SK-N-SH (cell line): Measurements from ENCODE around the gene ASPSCR1. TPM values are rescaled to one million over a fixed set of nuclear protein-coding genes. Genes with fewer than 3 reads are reported as not detected.

ENCODE experiments used
- CTCF ChIA-PET: fragments of 300-600, 350-600 bp; formaldehyde crosslinking; extraction: SDS; loops from one replicate; lab custom pipeline; 2021; lab: Yijun Ruan, JAX
- POLR2A ChIA-PET: fragments of 350-600 bp; sonication (Branson Sonifier 250); formaldehyde crosslinking; extraction: SDS; loops from one replicate; lab custom pipeline; 2020; ENCODE audit warnings: antibody characterized with exemption, inconsistent platforms; lab: Yijun Ruan, JAX
- DNase-seq: peaks from one replicate; pipeline ENCODE4 v3.0.0; 2012
- H2AFZ ChIP-seq: fragments of 200-600 bp; sonication (generic); 2 replicates; pipeline ENCODE4 v1.8.1; 2016; ENCODE audit warnings: antibody characterized with exemption, mild to moderate bottlenecking, low read depth
- H3F3A ChIP-seq: fragments of 200-600 bp; sonication (generic); replicated peaks from 2 replicates; pipeline ENCODE3; 2016; ENCODE audit warnings: antibody characterized with exemption, mild to moderate bottlenecking; ENCODE audit not compliant: insufficient read depth
- H3K27ac ChIP-seq, 2 experiments: fragments of 200-500 bp in 1 of 2; fragments of 200-600 bp in 1 of 2; sonication (Bioruptor generic) in 1 of 2; sonication (generic), shearing (Covaris generic) in 1 of 2; 2 replicates each; pipeline versions ENCODE4 v1.5.1 to v1.6.1; 2014 to 2016; ENCODE audit warnings: low read depth in 2 of 2, inconsistent platforms in 1 of 2, low read length in 1 of 2, mild to moderate bottlenecking in 1 of 2, mixed read lengths in 1 of 2
- H3K27me3 ChIP-seq: fragments of 200-600 bp; sonication (generic), shearing (Covaris generic); 2 replicates; pipeline ENCODE4 v1.6.1; 2016; ENCODE audit warnings: mixed run types; ENCODE audit not compliant: insufficient read depth
- H3K36me3 ChIP-seq, 2 experiments: fragments of 200-500 bp in 1 of 2; fragments of 200-600 bp in 1 of 2; sonication (Bioruptor generic) in 1 of 2; sonication (generic) in 1 of 2; replicated peaks in 1 of 2; 2 replicates each; pipeline versions ENCODE3 to v1.5.1; 2014 to 2016; ENCODE audit warnings: low read length in 1 of 2, mild to moderate bottlenecking in 1 of 2; ENCODE audit not compliant: insufficient read depth in 2 of 2, control insufficient read depth in 1 of 2
- H3K4me1 ChIP-seq, 2 experiments: fragments of 200-500 bp in 1 of 2; fragments of 200-600 bp in 1 of 2; sonication (Bioruptor generic) in 1 of 2; sonication (generic), shearing (Covaris generic) in 1 of 2; 2 replicates each; pipeline versions ENCODE4 v1.5.1 to v1.6.1; 2014 to 2016; ENCODE audit warnings: low read depth in 1 of 2, low read length in 1 of 2, mixed run types in 1 of 2; ENCODE audit not compliant: insufficient read depth in 2 of 2, control insufficient read depth in 1 of 2
- H3K4me2 ChIP-seq: fragments of 200-600 bp; sonication (generic), shearing (Covaris generic); 2 replicates; pipeline ENCODE4 v1.6.1; 2017; ENCODE audit warnings: mixed run types
- H3K4me3 ChIP-seq, 2 experiments: fragments of 200-500 bp in 1 of 2; fragments of 200-600 bp in 1 of 2; sonication (Bioruptor generic) in 1 of 2; sonication (generic), shearing (Covaris generic) in 1 of 2; 2 replicates each; pipeline versions ENCODE4 v1.5.1 to v1.8.1; 2014 to 2016; ENCODE audit warnings: low read depth in 2 of 2, inconsistent platforms in 1 of 2, low read length in 1 of 2, mild to moderate bottlenecking in 1 of 2, mixed read lengths in 1 of 2, moderate library complexity in 1 of 2
- H3K79me2 ChIP-seq: fragments of 200-600 bp; sonication (generic); 2 replicates; pipeline ENCODE4 v1.8.1; 2017; ENCODE audit warnings: mild to moderate bottlenecking; ENCODE audit not compliant: insufficient read depth
- H3K9ac ChIP-seq: fragments of 200-600 bp; sonication (generic); 2 replicates; pipeline ENCODE4 v1.6.1; 2017; ENCODE audit warnings: mixed run types
- H3K9me2 ChIP-seq: fragments of 200-600 bp; sonication (generic); 2 replicates; pipeline ENCODE4 v1.6.1; 2017; ENCODE audit warnings: mixed run types
- H3K9me3 ChIP-seq: fragments of 200-600 bp; sonication (generic); 2 replicates; pipeline ENCODE4 v1.6.1; 2017; ENCODE audit warnings: mixed run types, mild to moderate bottlenecking, moderate library complexity
- H4K20me1 ChIP-seq: fragments of 200-600 bp; sonication (generic); 2 replicates; pipeline ENCODE4 v1.6.1; 2017; ENCODE audit warnings: mild to moderate bottlenecking, mixed run types; ENCODE audit not compliant: insufficient read depth
- CHD2 ChIP-seq: fragments of 150-350 bp; IDR thresholded peaks from 2 replicates; pipeline ENCODE4 v1.6.1; 2018; ENCODE audit warnings: low read length; ENCODE audit not compliant: partially characterized antibody
- ELF1 ChIP-seq: IDR thresholded peaks from 2 replicates; pipeline ENCODE4 v1.4.0; 2012
- EP300 ChIP-seq, 2 experiments: IDR thresholded peaks; 2 replicates each; pipeline versions ENCODE4 v1.4.0 to v1.6.1; 2012; ENCODE audit warnings: borderline replicate concordance in 1 of 2, low read depth in 1 of 2, low read length in 1 of 2
- EZH2phosphoT487 ChIP-seq: fragments of 200-600 bp; sonication (generic); IDR thresholded peaks from 2 replicates; pipeline ENCODE4 v1.6.1; 2017; ENCODE audit warnings: low read depth, mixed run types, mild to moderate bottlenecking, antibody characterized with exemption, moderate library complexity, borderline replicate concordance
- GABPA ChIP-seq: IDR thresholded peaks from 2 replicates; pipeline ENCODE4 v1.4.0; 2012; ENCODE audit warnings: low read depth, mild to moderate bottlenecking
- MEF2A ChIP-seq: IDR thresholded peaks from 2 replicates; pipeline ENCODE4 v1.4.0; 2012; ENCODE audit warnings: low read depth, borderline replicate concordance
- MXI1 ChIP-seq: IDR thresholded peaks from 2 replicates; pipeline ENCODE4 v1.6.1; 2012; ENCODE audit warnings: mild to moderate bottlenecking, low read depth, low read length, improper control_type of control experiment
- POLR2AphosphoS5 ChIP-seq: IDR thresholded peaks from 2 replicates; pipeline ENCODE4 v1.6.1; 2012; ENCODE audit warnings: low read depth, low read length
- RFX5 ChIP-seq: IDR thresholded peaks from 2 replicates; pipeline ENCODE4 v1.6.1; 2012; ENCODE audit warnings: mild to moderate bottlenecking, improper control_type of control experiment, low read length
- SIN3A ChIP-seq: IDR thresholded peaks from 2 replicates; pipeline ENCODE4 v1.6.1; 2012; ENCODE audit warnings: low read depth, mild to moderate bottlenecking, low read length, moderate library complexity, borderline replicate concordance
- TAF1 ChIP-seq: IDR thresholded peaks from 2 replicates; pipeline ENCODE4 v1.6.1; 2012; ENCODE audit warnings: low read depth, mild to moderate bottlenecking, low read length, moderate library complexity, borderline replicate concordance
- TCF12 ChIP-seq: IDR thresholded peaks from 2 replicates; pipeline ENCODE4 v1.4.0; 2012
- TEAD4 ChIP-seq: IDR thresholded peaks from 2 replicates; pipeline ENCODE4 v1.4.0; 2012; ENCODE audit warnings: mild to moderate bottlenecking, borderline replicate concordance; ENCODE audit not compliant: insufficient read depth
- WGBS: methylation state at CpG from one replicate; pipeline ENCODE4 v1.1.6; 2017; ENCODE audit warnings: low lambda C conversion rate; 5-methylcytosine and 5-hydroxymethylcytosine counted together
- polyA plus RNA-seq, 3 experiments: library from polyadenylated mRNA; depleted of rRNA; stranded (reverse); fragments of >200 nt; gene quantifications; 2 replicates each; pipeline ENCODE4 v1.2.3, GENCODE V29; 2012
- TF ChIP-seq, protein P1 (sequence below): IDR thresholded peaks from 2 replicates; pipeline ENCODE4 v1.4.0; 2012; ENCODE audit warnings: low read depth, borderline replicate concordance
- TF ChIP-seq, protein P2 (sequence below): fragments of 150-350 bp; IDR thresholded peaks from 2 replicates; pipeline ENCODE4 v1.6.1; 2016; ENCODE audit warnings: mild to moderate bottlenecking, low read depth, low read length
- TF ChIP-seq, protein P3 (sequence below): IDR thresholded peaks from 2 replicates; pipeline ENCODE4; 2012
- TF ChIP-seq, protein P4 (sequence below): IDR thresholded peaks from 2 replicates; pipeline ENCODE4 v1.4.0; 2012; ENCODE audit warnings: low read depth

Gene ASPSCR1
- polyA plus RNA-seq, 1 of the 3 experiments (the other 2 are of a cell fraction) = 36.2 TPM

DNA sequence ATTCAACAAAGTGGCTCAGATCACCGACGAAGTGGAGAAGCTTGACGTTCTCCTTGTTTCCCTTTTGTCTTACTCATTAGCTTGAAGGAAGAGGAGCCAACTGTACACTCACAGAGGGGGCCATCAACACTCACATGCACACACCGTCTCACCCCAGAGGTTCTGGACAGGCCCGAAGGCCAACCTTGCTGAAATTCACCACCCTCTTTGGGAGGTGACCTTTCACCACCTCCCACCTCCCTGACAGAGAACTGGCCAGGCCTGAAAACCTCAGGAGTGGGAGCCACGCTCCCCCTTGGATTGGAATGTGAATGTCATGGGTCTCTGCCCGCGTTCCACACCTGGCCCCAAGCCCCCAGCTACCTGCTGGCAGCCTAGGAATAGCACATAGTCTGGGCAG is 58.1 kb downstream of the ASPSCR1 start:
- 94% methylated on average over 8 of the region's 8 CpGs for WGBS
- no peak overlapping the region for H3K27ac ChIP-seq
- no peaks in the 10 kb centered on the region for H3K79me2 ChIP-seq
- POLR2A ChIA-PET = interaction anchor here (1.7 kb wide), 1 partner anchor 12 kb away, joined by 4 read pairs; the partner anchor contains the start of genes CENPX and LRRC45
- H3F3A ChIP-seq = peaks cover 19% of the 10 kb centered on the region
- no peak overlapping the region for H3K4me2 ChIP-seq
- CTCF ChIA-PET = interaction anchor here (1.3 to 35.7 kb wide), 9 partner anchors 12 to 200 kb away, joined by 3 to 1216 read pairs (median 27); partner anchors contain the start of genes CENPX, DUS1L, GPS1 and LRRC45
- H3K27me3 ChIP-seq = no peaks in the 10 kb centered on the region
- DNase-seq = no peak
- no peak overlapping the region for H3K4me3 ChIP-seq
- H4K20me1 ChIP-seq = no peaks in the 10 kb centered on the region
- no peak overlapping the region for H3K9ac ChIP-seq
- TF ChIP-seq MXI1 (no peak), EZH2phosphoT487 (no peak), MEF2A (no peak), CHD2 (no peak), GABPA (no peak)
- TF ChIP-seq, protein P1, sequence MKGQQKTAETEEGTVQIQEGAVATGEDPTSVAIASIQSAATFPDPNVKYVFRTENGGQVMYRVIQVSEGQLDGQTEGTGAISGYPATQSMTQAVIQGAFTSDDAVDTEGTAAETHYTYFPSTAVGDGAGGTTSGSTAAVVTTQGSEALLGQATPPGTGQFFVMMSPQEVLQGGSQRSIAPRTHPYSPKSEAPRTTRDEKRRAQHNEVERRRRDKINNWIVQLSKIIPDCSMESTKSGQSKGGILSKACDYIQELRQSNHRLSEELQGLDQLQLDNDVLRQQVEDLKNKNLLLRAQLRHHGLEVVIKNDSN = no peak
- TF ChIP-seq, protein P2, sequence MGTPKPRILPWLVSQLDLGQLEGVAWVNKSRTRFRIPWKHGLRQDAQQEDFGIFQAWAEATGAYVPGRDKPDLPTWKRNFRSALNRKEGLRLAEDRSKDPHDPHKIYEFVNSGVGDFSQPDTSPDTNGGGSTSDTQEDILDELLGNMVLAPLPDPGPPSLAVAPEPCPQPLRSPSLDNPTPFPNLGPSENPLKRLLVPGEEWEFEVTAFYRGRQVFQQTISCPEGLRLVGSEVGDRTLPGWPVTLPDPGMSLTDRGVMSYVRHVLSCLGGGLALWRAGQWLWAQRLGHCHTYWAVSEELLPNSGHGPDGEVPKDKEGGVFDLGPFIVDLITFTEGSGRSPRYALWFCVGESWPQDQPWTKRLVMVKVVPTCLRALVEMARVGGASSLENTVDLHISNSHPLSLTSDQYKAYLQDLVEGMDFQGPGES = no peak
- H3K9me3 ChIP-seq = no peaks in the 10 kb centered on the region
- no peaks in the 10 kb centered on the region for H3K9me2 ChIP-seq
- no peak overlapping the region for H2AFZ ChIP-seq
- H3K36me3 ChIP-seq = peaks cover 5 to 8% of the 10 kb centered on the region in 2 experiments
- peaks cover 7 to 30% of the 10 kb centered on the region in 2 experiments for H3K4me1 ChIP-seq

DNA sequence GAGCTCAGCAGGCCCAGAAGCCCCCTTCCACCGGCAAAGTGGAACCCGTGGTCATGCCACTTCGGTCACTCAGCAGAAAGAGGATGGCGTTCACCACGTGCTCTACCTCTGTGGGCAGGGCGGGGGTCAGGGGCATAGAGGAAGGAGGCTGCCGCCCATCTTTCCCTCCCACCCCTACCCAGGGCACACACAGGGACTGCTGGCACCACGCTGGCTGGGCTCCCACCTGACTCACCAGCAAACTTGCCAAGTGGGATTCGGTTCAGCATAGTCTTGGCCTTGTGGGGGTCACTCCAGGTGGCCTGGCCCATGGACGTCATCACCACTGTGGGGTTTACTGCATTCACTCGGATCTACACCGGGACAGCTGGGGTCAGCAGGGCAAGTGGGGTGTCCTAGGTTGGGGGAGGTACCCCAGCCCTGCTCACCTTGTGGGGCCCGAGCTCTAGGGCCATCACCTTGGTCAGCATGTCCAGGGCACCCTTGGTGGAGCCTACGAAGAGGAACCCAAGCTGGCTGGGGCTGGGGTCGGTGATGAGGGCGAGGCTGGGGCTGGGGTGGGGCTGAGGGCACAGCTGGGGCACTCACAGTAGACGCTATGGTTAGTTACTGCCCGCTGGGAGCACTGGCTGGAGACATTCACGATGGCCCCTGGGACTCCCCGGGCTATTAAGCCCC is 58.7 kb downstream of the ASPSCR1 start:
- H2AFZ ChIP-seq = no peak overlapping the region
- peaks cover 14% of the 10 kb centered on the region for H3F3A ChIP-seq
- TF ChIP-seq, protein P2 = no peak
- TF ChIP-seq EZH2phosphoT487 (no peak), SIN3A (no peak), MEF2A (no peak), TAF1 (no peak), RFX5 (no peak), POLR2AphosphoS5 (no peak), TCF12 (no peak), ELF1 (no peak), EP300 (IDR thresholded peaks at IDR 0.05; ENCODE audit: borderline replicate concordance in 1 of 2, low read depth in 1 of 2, low read length in 1 of 2) (no peak), TEAD4 (no peak)
- TF ChIP-seq, protein P3, sequence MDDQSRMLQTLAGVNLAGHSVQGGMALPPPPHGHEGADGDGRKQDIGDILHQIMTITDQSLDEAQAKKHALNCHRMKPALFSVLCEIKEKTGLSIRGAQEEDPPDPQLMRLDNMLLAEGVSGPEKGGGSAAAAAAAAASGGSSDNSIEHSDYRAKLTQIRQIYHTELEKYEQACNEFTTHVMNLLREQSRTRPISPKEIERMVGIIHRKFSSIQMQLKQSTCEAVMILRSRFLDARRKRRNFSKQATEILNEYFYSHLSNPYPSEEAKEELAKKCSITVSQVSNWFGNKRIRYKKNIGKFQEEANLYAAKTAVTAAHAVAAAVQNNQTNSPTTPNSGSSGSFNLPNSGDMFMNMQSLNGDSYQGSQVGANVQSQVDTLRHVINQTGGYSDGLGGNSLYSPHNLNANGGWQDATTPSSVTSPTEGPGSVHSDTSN = no peak
- TF ChIP-seq, protein P4, sequence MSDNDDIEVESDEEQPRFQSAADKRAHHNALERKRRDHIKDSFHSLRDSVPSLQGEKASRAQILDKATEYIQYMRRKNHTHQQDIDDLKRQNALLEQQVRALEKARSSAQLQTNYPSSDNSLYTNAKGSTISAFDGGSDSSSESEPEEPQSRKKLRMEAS = no peak
- no peaks in the 10 kb centered on the region for H4K20me1 ChIP-seq
- WGBS = 92% methylated on average over 13 of the region's 20 CpGs
- ChIA-PET CTCF (interaction anchor here (0.7 to 35.7 kb wide), 19 partner anchors 10 to 121 kb away, joined by 3 to 1216 read pairs (median 5); partner anchors contain the start of genes ASPSCR1, CENPX, DUS1L and FASN), POLR2A (interaction anchor here (0.6 to 1.7 kb wide), 4 partner anchors 13 to 122 kb away, joined by 3 to 4 read pairs (median 3); partner anchors contain the start of genes CENPX, FASN and LRRC45)
- H3K27ac ChIP-seq = no peak overlapping the region
- H3K9ac ChIP-seq = peak overlapping the region; percentile 66; the same call in 1 of the 2 replicates
- no peaks in the 10 kb centered on the region for H3K27me3 ChIP-seq
- peak overlapping the region; percentile 99 for H3K4me2 ChIP-seq
- peaks cover 5 to 8% of the 10 kb centered on the region in 2 experiments for H3K36me3 ChIP-seq
- H3K9me3 ChIP-seq = no peaks in the 10 kb centered on the region
- no peaks in the 10 kb centered on the region for H3K79me2 ChIP-seq
- no peak for DNase-seq
- peak overlapping the region; percentile 72 to 87 for H3K4me3 ChIP-seq
- no peaks in the 10 kb centered on the region for H3K9me2 ChIP-seq
- peaks cover 7 to 30% of the 10 kb centered on the region in 2 experiments for H3K4me1 ChIP-seq
